GM21360 (cell line): ENCODE measurements around the gene MUCL3.
"Not testable (repeated sequence)": the region's sequence is repeated elsewhere in the genome, so short reads cannot be mapped to it uniquely, and the experiment has no call there.

Experiments
- ATAC-seq: cut with Tn5 transposase; IDR thresholded peaks from one replicate; pipeline ENCODE4 v1.9.1; 2021; ENCODE audit warnings: mild to moderate bottlenecking, moderate library complexity; ENCODE audit not compliant: unreplicated experiment

Gene MUCL3

GRCh38 chr6:30939473-30939872, 1.3 kb upstream of the MUCL3 start:
- ATAC-seq: no peak

GRCh38 chr6:30942338-30943060, 1.7 kb downstream of the MUCL3 start:
- ATAC-seq: no peak

GRCh38 chr6:30944051-30944450, 3.3 kb downstream of the MUCL3 start:
- ATAC-seq: no peak

GRCh38 chr6:30945281-30945680, 4.5 kb downstream of the MUCL3 start:
- no peak for ATAC-seq

- no peak for ATAC-seq
Measured at GRCh38 chr6:30947231-30947630, 6.5 kb downstream of the MUCL3 start.

- ATAC-seq: no peak
Measured at GRCh38 chr6:30948811-30949210, 8.0 kb downstream of the MUCL3 start.

GRCh38 chr6:30951907-30952469, 11.2 kb downstream of the MUCL3 start:
- no peak for ATAC-seq

GRCh38 chr6:30954631-30955366, 14.0 kb downstream of the MUCL3 start:
- no peak for ATAC-seq

GRCh38 chr6:30955367-30956042, 14.7 kb downstream of the MUCL3 start:
- no peak for ATAC-seq

GRCh38 chr6:30957716-30958115, 16.9 kb downstream of the MUCL3 start:
- ATAC-seq: no peak

GRCh38 chr6:30960907-30961673, 20.3 kb downstream of the MUCL3 start:
- ATAC-seq: no peak

- ATAC-seq: no peak
Measured at GRCh38 chr6:30962716-30963115, 21.9 kb downstream of the MUCL3 start.

GRCh38 chr6:30963641-30964040, 22.9 kb downstream of the MUCL3 start:
- no peak for ATAC-seq

GRCh38 chr6:30964075-30964474, 23.3 kb downstream of the MUCL3 start:
- no peak for ATAC-seq

GRCh38 chr6:30965140-30965601, 24.4 kb downstream of the MUCL3 start:
- no peak for ATAC-seq

- ATAC-seq: no peak
Measured at GRCh38 chr6:30966154-30966553, 25.4 kb downstream of the MUCL3 start.

GRCh38 chr6:30969171-30969570, 28.4 kb downstream of the MUCL3 start:
- ATAC-seq: not testable (repeated sequence)

GRCh38 chr6:30970946-30971345, 30.2 kb downstream of the MUCL3 start:
- ATAC-seq: no peak

GRCh38 chr6:30972816-30973215, 32.0 kb downstream of the MUCL3 start:
- ATAC-seq: no peak

GRCh38 chr6:30974490-30975252, 33.9 kb downstream of the MUCL3 start:
- ATAC-seq: no peak
